ENCODE measurements around the gene MUC13. TPM values are rescaled to one million over a fixed set of nuclear protein-coding genes. Genes with fewer than 3 reads are reported as not detected.

The MUC13 gene
- total RNA-seq, 1 experiment from 2014 or later, result not detected

DNA sequence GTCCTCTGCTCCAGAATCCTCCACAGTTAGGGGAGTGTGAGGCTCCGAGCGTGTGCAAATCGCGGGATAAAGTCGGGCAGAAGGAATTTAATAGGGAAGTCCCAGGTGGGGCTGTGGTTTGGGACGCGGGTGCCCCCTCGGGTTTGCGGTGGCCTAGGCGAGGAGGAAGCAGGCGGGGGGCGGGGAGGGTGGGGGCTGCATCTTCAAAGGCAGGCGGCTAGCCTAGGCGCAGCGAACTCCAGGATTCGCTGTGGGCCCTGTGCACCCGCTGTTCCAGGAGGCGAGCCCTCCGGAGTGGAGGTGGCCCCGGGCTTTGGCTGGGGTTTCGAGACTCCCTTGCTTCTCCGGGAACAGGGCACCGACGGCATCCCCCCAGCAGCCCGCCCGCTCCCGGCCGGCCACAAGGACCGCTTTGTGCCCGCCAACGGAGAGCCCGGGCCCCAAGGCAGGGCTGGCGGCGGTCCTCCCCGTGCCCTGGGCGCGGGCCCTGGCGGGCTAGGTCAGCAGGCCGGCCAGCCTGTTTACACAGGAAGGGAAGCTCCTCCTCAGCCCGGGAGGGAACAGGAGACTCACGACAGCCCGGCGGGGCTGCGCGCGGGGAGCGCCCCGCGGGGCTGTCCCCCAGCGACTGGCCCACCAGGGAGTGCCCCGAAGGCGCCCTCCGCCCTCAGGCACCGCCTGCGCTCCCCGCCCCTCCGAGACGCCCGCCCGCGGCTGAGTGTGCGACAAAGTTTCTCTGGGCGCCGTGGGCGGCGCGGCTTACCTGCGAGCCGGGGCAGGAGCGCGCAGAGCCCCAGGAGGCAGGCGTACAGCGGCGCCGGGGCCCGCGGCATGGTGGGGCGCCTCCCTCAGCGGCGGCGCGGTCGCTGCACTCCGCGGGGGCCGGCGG, 48.1 kb downstream of the MUC13 start:
- Histone ChIP-seq H3K27ac (ENCODE audit: low read depth, low read length, poor library complexity, severe bottlenecking) (peak overlapping the region; percentile 88), H3K9me3 (ENCODE audit: low read depth, low read length, poor library complexity, severe bottlenecking) (no peaks in the 10 kb centered on the region), H3K4me1 (ENCODE audit: insufficient read depth, low read length, poor library complexity, severe bottlenecking) (peaks cover 38% of the 10 kb centered on the region), H3K27me3 (replicated peaks; ENCODE audit: insufficient read depth, low read depth, low read length, poor library complexity) (no peaks in the 10 kb centered on the region), H3K4me3 (ENCODE audit: low read depth, low read length, poor library complexity, severe bottlenecking) (peak overlapping the region; percentile 85), H3K36me3 (ENCODE audit: insufficient read depth, low read length, poor library complexity, severe bottlenecking) (no peaks in the 10 kb centered on the region)
- POLR2A ChIA-PET (ENCODE audit: low non-redundant PET), result interaction anchor here (0.6 kb wide), 2 partner anchors 23 to 123 kb away, joined by 3 read pairs; no protein-coding TSS in a partner anchor
- intact Hi-C loops (cut with micrococcal nuclease; ENCODE audit: unreplicated experiment), result loop anchor here (5.0 kb wide), 1 partner anchor 124 kb away; no protein-coding TSS in a partner anchor
- CTCF ChIA-PET, result no interaction called here
- peak; percentile 68 for DNase-seq (ENCODE audit: low spot score)
- BruUV-seq (replicated peaks), result no TSS peak
- TF ChIP-seq CTCF (conservative IDR thresholded peaks at IDR 0.05; ENCODE audit: low read depth, low read length) (no peak), EZH2 (IDR thresholded peaks at IDR 0.05; ENCODE audit: borderline replicate concordance, low read depth, low read length, poor library complexity, severe bottlenecking) (no peak)

- DNase-seq (ENCODE audit: low spot score), result peak; percentile 86
- BruUV-seq (replicated peaks), result TSS peak; percentile 38
- intact Hi-C loops (cut with micrococcal nuclease; ENCODE audit: unreplicated experiment), result loop anchor here (5.0 kb wide), 1 partner anchor 123 kb away; no protein-coding TSS in a partner anchor
- Histone ChIP-seq H3K9me3 (ENCODE audit: low read depth, low read length, poor library complexity, severe bottlenecking) (no peaks in the 10 kb centered on the region), H3K27me3 (replicated peaks; ENCODE audit: insufficient read depth, low read depth, low read length, poor library complexity) (no peaks in the 10 kb centered on the region), H3K4me3 (ENCODE audit: low read depth, low read length, poor library complexity, severe bottlenecking) (peak overlapping the region; percentile 85), H3K36me3 (ENCODE audit: insufficient read depth, low read length, poor library complexity, severe bottlenecking) (no peaks in the 10 kb centered on the region), H3K27ac (ENCODE audit: low read depth, low read length, poor library complexity, severe bottlenecking) (peak overlapping the region; percentile 88), H3K4me1 (ENCODE audit: insufficient read depth, low read length, poor library complexity, severe bottlenecking) (peaks cover 38% of the 10 kb centered on the region)
- TF ChIP-seq CTCF (conservative IDR thresholded peaks at IDR 0.05; ENCODE audit: low read depth, low read length) (no peak), EZH2 (IDR thresholded peaks at IDR 0.05; ENCODE audit: borderline replicate concordance, low read depth, low read length, poor library complexity, severe bottlenecking) (no peak)
- POLR2A ChIA-PET (ENCODE audit: low non-redundant PET), result interaction anchor here (0.7 kb wide), 1 partner anchor 75 kb away, joined by 5 read pairs; no protein-coding TSS in a partner anchor
- CTCF ChIA-PET, result interaction anchor here (0.7 kb wide), 1 partner anchor 419 kb away, joined by 3 read pairs; no protein-coding TSS in a partner anchor
Measured at GRCh38 chr3:124885466-124886167, 48.9 kb downstream of the MUC13 start.

- no peak for TF ChIP-seq CTCF (conservative IDR thresholded peaks at IDR 0.05; ENCODE audit: low read depth, low read length)
- peaks cover 47% of the 10 kb centered on the region for H3K4me1 ChIP-seq (ENCODE audit: insufficient read depth, low read length, poor library complexity, severe bottlenecking)
- no peaks in the 10 kb centered on the region for H3K9me3 ChIP-seq (ENCODE audit: low read depth, low read length, poor library complexity, severe bottlenecking)
- BruUV-seq (replicated peaks), result no TSS peak
- DNase-seq (ENCODE audit: low spot score), result no peak
- no peaks in the 10 kb centered on the region for H3K27me3 ChIP-seq (replicated peaks; ENCODE audit: insufficient read depth, low read depth, low read length, poor library complexity)
- intact Hi-C loops (cut with micrococcal nuclease; ENCODE audit: unreplicated experiment), result loop anchor here (5.0 kb wide), 1 partner anchor 122 kb away; no protein-coding TSS in a partner anchor
- H3K4me3 ChIP-seq (ENCODE audit: low read depth, low read length, poor library complexity, severe bottlenecking), result no peak overlapping the region
- H3K27ac ChIP-seq (ENCODE audit: low read depth, low read length, poor library complexity, severe bottlenecking), result peak overlapping the region; percentile 79
- no peaks in the 10 kb centered on the region for H3K36me3 ChIP-seq (ENCODE audit: insufficient read depth, low read length, poor library complexity, severe bottlenecking)
- ChIA-PET CTCF (no interaction called here), POLR2A (ENCODE audit: low non-redundant PET) (no interaction called here)
Measured at GRCh38 chr3:124884474-124885101, 50.0 kb downstream of the MUC13 start.
